HEK293 (cell line): ENCODE results near the gene GCDH.
A peak's percentile ranks its signal among the peaks of the same experiment; 100 is the strongest.

ENCODE experiments used
- AEBP2 ChIP-seq: fragments of 450-650 bp; formaldehyde crosslinking; IDR thresholded peaks from 2 replicates; pipeline ENCODE4 v1.5.1; 2016; ENCODE audit warnings: missing biosample characterization, missing genetic modification characterization, borderline replicate concordance
- GLI4 ChIP-seq: fragments of 450-650 bp; formaldehyde crosslinking; IDR thresholded peaks from 2 replicates; pipeline ENCODE4 v1.5.1; 2016; ENCODE audit warnings: missing biosample characterization, missing genetic modification characterization
- HOXA7 ChIP-seq: sonication (generic); formaldehyde crosslinking; IDR thresholded peaks from 2 replicates; pipeline ENCODE4 v1.8.1; 2022; ENCODE audit warnings: missing genetic modification reagents, borderline replicate concordance
- IKZF3 ChIP-seq: fragments of 450-650 bp; IDR thresholded peaks from 2 replicates; pipeline ENCODE4 v1.5.0; 2018; ENCODE audit warnings: missing biosample characterization, mild to moderate bottlenecking, missing genetic modification characterization, moderate library complexity
- KLF16 ChIP-seq: fragments of 450-650 bp; formaldehyde crosslinking; IDR thresholded peaks from 2 replicates; pipeline ENCODE4 v1.5.1; 2017; ENCODE audit warnings: missing biosample characterization, missing genetic modification characterization
- MZF1 ChIP-seq: fragments of 450-650 bp; formaldehyde crosslinking; IDR thresholded peaks from 2 replicates; pipeline ENCODE4 v1.5.1; 2017; ENCODE audit warnings: missing biosample characterization, missing genetic modification characterization, borderline replicate concordance
- SCRT1 ChIP-seq: fragments of 450-650 bp; formaldehyde crosslinking; IDR thresholded peaks from 2 replicates; pipeline ENCODE4 v1.5.1; 2016; ENCODE audit warnings: missing biosample characterization, missing genetic modification characterization, borderline replicate concordance
- SP2 ChIP-seq: fragments of 450-650 bp; formaldehyde crosslinking; IDR thresholded peaks from 2 replicates; pipeline ENCODE4 v1.5.1; 2016; ENCODE audit warnings: missing biosample characterization, missing genetic modification characterization
- TSHZ1 ChIP-seq: fragments of 450-650 bp; formaldehyde crosslinking; IDR thresholded peaks from 2 replicates; pipeline ENCODE4 v1.5.1; 2016; ENCODE audit warnings: missing biosample characterization, missing genetic modification characterization, borderline replicate concordance
- ZBTB48 ChIP-seq: fragments of 450-650 bp; formaldehyde crosslinking; IDR thresholded peaks from 2 replicates; pipeline ENCODE4 v1.5.1; 2016; ENCODE audit warnings: missing biosample characterization, missing genetic modification characterization
- ZBTB49 ChIP-seq: fragments of 450-650 bp; formaldehyde crosslinking; IDR thresholded peaks from 2 replicates; pipeline ENCODE4 v1.5.1; 2016; ENCODE audit warnings: missing biosample characterization, missing genetic modification characterization, low read depth
- ZBTB8A ChIP-seq: fragments of 450-650 bp; formaldehyde crosslinking; IDR thresholded peaks from 2 replicates; pipeline ENCODE4 v1.5.1; 2016; ENCODE audit warnings: missing biosample characterization, missing genetic modification characterization
- ZNF112 ChIP-seq: fragments of 450-650 bp; formaldehyde crosslinking; IDR thresholded peaks from 2 replicates; pipeline ENCODE4 v1.5.0; 2017; ENCODE audit warnings: missing biosample characterization, missing genetic modification characterization
- ZNF132 ChIP-seq: fragments of 450-650 bp; formaldehyde crosslinking; IDR thresholded peaks from 2 replicates; pipeline ENCODE4 v1.5.1; 2017; ENCODE audit warnings: missing biosample characterization, missing genetic modification characterization, borderline replicate concordance
- ZNF140 ChIP-seq: fragments of 450-650 bp; formaldehyde crosslinking; IDR thresholded peaks from 2 replicates; pipeline ENCODE4 v1.5.1; 2016; ENCODE audit warnings: missing biosample characterization, missing genetic modification characterization
- ZNF16 ChIP-seq: fragments of 450-650 bp; formaldehyde crosslinking; IDR thresholded peaks from 2 replicates; pipeline ENCODE4 v1.5.1; 2016; ENCODE audit warnings: low read depth, missing biosample characterization, missing genetic modification characterization
- ZNF2 ChIP-seq: fragments of 450-650 bp; formaldehyde crosslinking; IDR thresholded peaks from 2 replicates; pipeline ENCODE4 v1.5.1; 2016; ENCODE audit warnings: missing biosample characterization, missing genetic modification characterization
- ZNF24 ChIP-seq: fragments of 450-650 bp; formaldehyde crosslinking; IDR thresholded peaks from 2 replicates; pipeline ENCODE4 v1.5.1; 2016; ENCODE audit warnings: missing biosample characterization, missing genetic modification characterization
- ZNF302 ChIP-seq: fragments of 450-650 bp; formaldehyde crosslinking; IDR thresholded peaks from 2 replicates; pipeline ENCODE4 v1.5.1; 2016; ENCODE audit warnings: missing biosample characterization, missing genetic modification characterization, low read depth
- ZNF311 ChIP-seq: fragments of 450-650 bp; formaldehyde crosslinking; IDR thresholded peaks from 2 replicates; pipeline ENCODE4 v1.5.1; 2017; ENCODE audit warnings: missing biosample characterization, missing genetic modification characterization, borderline replicate concordance
- ZNF362 ChIP-seq: fragments of 450-650 bp; formaldehyde crosslinking; IDR thresholded peaks from 2 replicates; pipeline ENCODE4 v1.5.1; 2016; ENCODE audit warnings: missing biosample characterization, missing genetic modification characterization
- ZNF423 ChIP-seq: fragments of 450-650 bp; formaldehyde crosslinking; IDR thresholded peaks from 2 replicates; pipeline ENCODE4 v1.5.1; 2016; ENCODE audit warnings: missing biosample characterization, missing genetic modification characterization
- ZNF426 ChIP-seq: fragments of 450-650 bp; formaldehyde crosslinking; IDR thresholded peaks from 2 replicates; pipeline ENCODE4 v1.5.1; 2017; ENCODE audit warnings: missing biosample characterization, missing genetic modification characterization, mild to moderate bottlenecking, inconsistent platforms, moderate library complexity
- ZNF48 ChIP-seq: fragments of 450-650 bp; formaldehyde crosslinking; IDR thresholded peaks from 2 replicates; pipeline ENCODE4 v1.5.1; 2016; ENCODE audit warnings: missing biosample characterization, missing genetic modification characterization
- ZNF561 ChIP-seq: fragments of 450-650 bp; IDR thresholded peaks from 2 replicates; pipeline ENCODE4 v1.5.1; 2018; ENCODE audit warnings: missing biosample characterization, missing genetic modification characterization, borderline replicate concordance
- ZNF571 ChIP-seq: fragments of 450-650 bp; formaldehyde crosslinking; IDR thresholded peaks from 2 replicates; pipeline ENCODE4 v1.5.0; 2017; ENCODE audit warnings: missing biosample characterization, missing genetic modification characterization
- ZNF596 ChIP-seq: fragments of 450-650 bp; IDR thresholded peaks from 2 replicates; pipeline ENCODE4 v1.5.0; 2018; ENCODE audit warnings: missing biosample characterization, mild to moderate bottlenecking, missing genetic modification characterization, moderate library complexity
- ZNF610 ChIP-seq: fragments of 450-650 bp; formaldehyde crosslinking; IDR thresholded peaks from 2 replicates; pipeline ENCODE4 v1.5.1; 2016; ENCODE audit warnings: missing biosample characterization, missing genetic modification characterization, borderline replicate concordance
- ZNF658 ChIP-seq: fragments of 450-650 bp; formaldehyde crosslinking; IDR thresholded peaks from 2 replicates; pipeline ENCODE4; 2016; ENCODE audit warnings: missing biosample characterization, missing genetic modification characterization
- ZNF843 ChIP-seq: fragments of 450-650 bp; formaldehyde crosslinking; IDR thresholded peaks from 2 replicates; pipeline ENCODE4 v1.5.1; 2016; ENCODE audit warnings: missing biosample characterization, missing genetic modification characterization
- ZSCAN4 ChIP-seq: fragments of 450-650 bp; formaldehyde crosslinking; IDR thresholded peaks from 2 replicates; pipeline ENCODE4 v1.5.1; 2017; ENCODE audit warnings: missing biosample characterization, missing genetic modification characterization

GCDH gene

GRCh38 chr19:12847159-12848139, 43.5 kb upstream of the GCDH start (continued):
- no peak for TF ChIP-seq ZNF132 (tag by site-specific recombination)
- no peak for TF ChIP-seq ZBTB48 (tag by site-specific recombination)
- no peak for TF ChIP-seq ZNF426 (tag by site-specific recombination)
- TF ChIP-seq ZNF843 (tag by site-specific recombination): no peak
- TF ChIP-seq ZNF16: no peak
- TF ChIP-seq ZBTB8A: peak; percentile 75
- TF ChIP-seq ZNF610 (tag by site-specific recombination): no peak
- TF ChIP-seq ZNF48: no peak
- TF ChIP-seq KLF16: no peak
- no peak for TF ChIP-seq ZNF596 (tag by site-specific recombination)
- no peak for TF ChIP-seq ZBTB49 (tag by site-specific recombination)
- no peak for TF ChIP-seq ZNF571
- TF ChIP-seq ZNF140: no peak
- TF ChIP-seq HOXA7 (CRISPR knock-in tag): no peak
- no peak for TF ChIP-seq GLI4
- no peak for TF ChIP-seq SP2
- TF ChIP-seq ZNF362 (tag by site-specific recombination): no peak
- no peak for TF ChIP-seq ZNF24 (tag by site-specific recombination)
- no peak for TF ChIP-seq IKZF3 (tag by site-specific recombination)
- no peak for TF ChIP-seq SCRT1 (tag by site-specific recombination)
- TF ChIP-seq ZNF423 (tag by site-specific recombination): no peak
- TF ChIP-seq ZNF561 (tag by site-specific recombination): peak; percentile 63; the same call in 1 of the 2 replicates
- TF ChIP-seq ZNF658 (tag by site-specific recombination): no peak
- no peak for TF ChIP-seq ZNF302 (tag by site-specific recombination)
- TF ChIP-seq TSHZ1 (tag by site-specific recombination): no peak
- TF ChIP-seq ZSCAN4 (tag by site-specific recombination): no peak
- no peak for TF ChIP-seq ZNF311 (tag by site-specific recombination)
- no peak for TF ChIP-seq MZF1 (tag by site-specific recombination)
- no peak for TF ChIP-seq AEBP2 (tag by site-specific recombination)
- no peak for TF ChIP-seq ZNF112 (tag by site-specific recombination)
- TF ChIP-seq ZNF2 (tag by site-specific recombination): no peak
